Subcutaneous adipose tissue (tissue), 4 donors: ENCODE data around the gene SEZ6L. TPM values are rescaled to one million over a fixed set of nuclear protein-coding genes. Genes with fewer than 3 reads are reported as not detected.

Experiments
- CTCF ChIP-seq: fragments of 450-650 bp; IDR thresholded peaks from one replicate; pipeline ENCODE4 v1.5.1; 2016; ENCODE audit warnings: low read depth, mild to moderate bottlenecking, control low read depth, antibody characterized with exemption, moderate library complexity
- total RNA-seq, 4 donors: library from RNA; depleted of rRNA; stranded (reverse); fragments of >200 nt; gene quantifications; one replicate each; pipeline ENCODE4 v1.1.0, GENCODE V29; 2016

SEZ6L gene
- under 1 TPM; 0.17 to 0.44 (median 0.26) TPM for total RNA-seq

GRCh38 chr22:26169315-26170111, at the start of gene SEZ6L:
Gene SEZ6L, plus strand, starts transcription at chr22:26169462. Its CDS starts 208 bp downstream, at chr22:26169670.
- no peak for TF ChIP-seq CTCF

GRCh38 chr22:26122920-26123468, 46.3 kb upstream of the SEZ6L start:
- TF ChIP-seq CTCF, result no peak

GRCh38 chr22:26124991-26125725, 44.1 kb upstream of the SEZ6L start:
- TF ChIP-seq CTCF, result no peak

GRCh38 chr22:26127126-26127525, 42.1 kb upstream of the SEZ6L start:
- no peak for TF ChIP-seq CTCF

- TF ChIP-seq CTCF, result no peak
Observed at GRCh38 chr22:26127556-26127955, 41.7 kb upstream of the SEZ6L start.

- no peak for TF ChIP-seq CTCF
Observed at GRCh38 chr22:26131589-26132154, 37.6 kb upstream of the SEZ6L start.

- no peak for TF ChIP-seq CTCF
Observed at GRCh38 chr22:26134654-26135330, 34.5 kb upstream of the SEZ6L start.
